Measurements from ENCODE around the gene FOXA1. TPM values are rescaled to one million over a fixed set of nuclear protein-coding genes. Genes with fewer than 3 reads are reported as not detected.

Gene FOXA1
- total and polyA plus RNA-seq, 9 of the 15 experiments (the other 6 are each of a cell fraction or from before 2014, with no cell fraction given), result 0.20 to 3.0 (median 1.3) TPM

- TF ChIP-seq MGA (IDR thresholded peaks at IDR 0.05) (no peak), ZNF644 (tag; IDR thresholded peaks at IDR 0.05; ENCODE audit: low read depth) (no peak)
- TF ChIP-seq, protein P1, sequence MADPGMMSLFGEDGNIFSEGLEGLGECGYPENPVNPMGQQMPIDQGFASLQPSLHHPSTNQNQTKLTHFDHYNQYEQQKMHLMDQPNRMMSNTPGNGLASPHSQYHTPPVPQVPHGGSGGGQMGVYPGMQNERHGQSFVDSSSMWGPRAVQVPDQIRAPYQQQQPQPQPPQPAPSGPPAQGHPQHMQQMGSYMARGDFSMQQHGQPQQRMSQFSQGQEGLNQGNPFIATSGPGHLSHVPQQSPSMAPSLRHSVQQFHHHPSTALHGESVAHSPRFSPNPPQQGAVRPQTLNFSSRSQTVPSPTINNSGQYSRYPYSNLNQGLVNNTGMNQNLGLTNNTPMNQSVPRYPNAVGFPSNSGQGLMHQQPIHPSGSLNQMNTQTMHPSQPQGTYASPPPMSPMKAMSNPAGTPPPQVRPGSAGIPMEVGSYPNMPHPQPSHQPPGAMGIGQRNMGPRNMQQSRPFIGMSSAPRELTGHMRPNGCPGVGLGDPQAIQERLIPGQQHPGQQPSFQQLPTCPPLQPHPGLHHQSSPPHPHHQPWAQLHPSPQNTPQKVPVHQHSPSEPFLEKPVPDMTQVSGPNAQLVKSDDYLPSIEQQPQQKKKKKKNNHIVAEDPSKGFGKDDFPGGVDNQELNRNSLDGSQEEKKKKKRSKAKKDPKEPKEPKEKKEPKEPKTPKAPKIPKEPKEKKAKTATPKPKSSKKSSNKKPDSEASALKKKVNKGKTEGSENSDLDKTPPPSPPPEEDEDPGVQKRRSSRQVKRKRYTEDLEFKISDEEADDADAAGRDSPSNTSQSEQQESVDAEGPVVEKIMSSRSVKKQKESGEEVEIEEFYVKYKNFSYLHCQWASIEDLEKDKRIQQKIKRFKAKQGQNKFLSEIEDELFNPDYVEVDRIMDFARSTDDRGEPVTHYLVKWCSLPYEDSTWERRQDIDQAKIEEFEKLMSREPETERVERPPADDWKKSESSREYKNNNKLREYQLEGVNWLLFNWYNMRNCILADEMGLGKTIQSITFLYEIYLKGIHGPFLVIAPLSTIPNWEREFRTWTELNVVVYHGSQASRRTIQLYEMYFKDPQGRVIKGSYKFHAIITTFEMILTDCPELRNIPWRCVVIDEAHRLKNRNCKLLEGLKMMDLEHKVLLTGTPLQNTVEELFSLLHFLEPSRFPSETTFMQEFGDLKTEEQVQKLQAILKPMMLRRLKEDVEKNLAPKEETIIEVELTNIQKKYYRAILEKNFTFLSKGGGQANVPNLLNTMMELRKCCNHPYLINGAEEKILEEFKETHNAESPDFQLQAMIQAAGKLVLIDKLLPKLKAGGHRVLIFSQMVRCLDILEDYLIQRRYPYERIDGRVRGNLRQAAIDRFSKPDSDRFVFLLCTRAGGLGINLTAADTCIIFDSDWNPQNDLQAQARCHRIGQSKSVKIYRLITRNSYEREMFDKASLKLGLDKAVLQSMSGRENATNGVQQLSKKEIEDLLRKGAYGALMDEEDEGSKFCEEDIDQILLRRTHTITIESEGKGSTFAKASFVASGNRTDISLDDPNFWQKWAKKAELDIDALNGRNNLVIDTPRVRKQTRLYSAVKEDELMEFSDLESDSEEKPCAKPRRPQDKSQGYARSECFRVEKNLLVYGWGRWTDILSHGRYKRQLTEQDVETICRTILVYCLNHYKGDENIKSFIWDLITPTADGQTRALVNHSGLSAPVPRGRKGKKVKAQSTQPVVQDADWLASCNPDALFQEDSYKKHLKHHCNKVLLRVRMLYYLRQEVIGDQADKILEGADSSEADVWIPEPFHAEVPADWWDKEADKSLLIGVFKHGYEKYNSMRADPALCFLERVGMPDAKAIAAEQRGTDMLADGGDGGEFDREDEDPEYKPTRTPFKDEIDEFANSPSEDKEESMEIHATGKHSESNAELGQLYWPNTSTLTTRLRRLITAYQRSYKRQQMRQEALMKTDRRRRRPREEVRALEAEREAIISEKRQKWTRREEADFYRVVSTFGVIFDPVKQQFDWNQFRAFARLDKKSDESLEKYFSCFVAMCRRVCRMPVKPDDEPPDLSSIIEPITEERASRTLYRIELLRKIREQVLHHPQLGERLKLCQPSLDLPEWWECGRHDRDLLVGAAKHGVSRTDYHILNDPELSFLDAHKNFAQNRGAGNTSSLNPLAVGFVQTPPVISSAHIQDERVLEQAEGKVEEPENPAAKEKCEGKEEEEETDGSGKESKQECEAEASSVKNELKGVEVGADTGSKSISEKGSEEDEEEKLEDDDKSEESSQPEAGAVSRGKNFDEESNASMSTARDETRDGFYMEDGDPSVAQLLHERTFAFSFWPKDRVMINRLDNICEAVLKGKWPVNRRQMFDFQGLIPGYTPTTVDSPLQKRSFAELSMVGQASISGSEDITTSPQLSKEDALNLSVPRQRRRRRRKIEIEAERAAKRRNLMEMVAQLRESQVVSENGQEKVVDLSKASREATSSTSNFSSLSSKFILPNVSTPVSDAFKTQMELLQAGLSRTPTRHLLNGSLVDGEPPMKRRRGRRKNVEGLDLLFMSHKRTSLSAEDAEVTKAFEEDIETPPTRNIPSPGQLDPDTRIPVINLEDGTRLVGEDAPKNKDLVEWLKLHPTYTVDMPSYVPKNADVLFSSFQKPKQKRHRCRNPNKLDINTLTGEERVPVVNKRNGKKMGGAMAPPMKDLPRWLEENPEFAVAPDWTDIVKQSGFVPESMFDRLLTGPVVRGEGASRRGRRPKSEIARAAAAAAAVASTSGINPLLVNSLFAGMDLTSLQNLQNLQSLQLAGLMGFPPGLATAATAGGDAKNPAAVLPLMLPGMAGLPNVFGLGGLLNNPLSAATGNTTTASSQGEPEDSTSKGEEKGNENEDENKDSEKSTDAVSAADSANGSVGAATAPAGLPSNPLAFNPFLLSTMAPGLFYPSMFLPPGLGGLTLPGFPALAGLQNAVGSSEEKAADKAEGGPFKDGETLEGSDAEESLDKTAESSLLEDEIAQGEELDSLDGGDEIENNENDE (IDR thresholded peaks at IDR 0.05; ENCODE audit: low read depth, low read length), result no peak
- TF ChIP-seq, protein P2, sequence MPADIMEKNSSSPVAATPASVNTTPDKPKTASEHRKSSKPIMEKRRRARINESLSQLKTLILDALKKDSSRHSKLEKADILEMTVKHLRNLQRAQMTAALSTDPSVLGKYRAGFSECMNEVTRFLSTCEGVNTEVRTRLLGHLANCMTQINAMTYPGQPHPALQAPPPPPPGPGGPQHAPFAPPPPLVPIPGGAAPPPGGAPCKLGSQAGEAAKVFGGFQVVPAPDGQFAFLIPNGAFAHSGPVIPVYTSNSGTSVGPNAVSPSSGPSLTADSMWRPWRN (IDR thresholded peaks at IDR 0.05; ENCODE audit: low read depth), result no peak
Observed at GRCh38 chr14:37642125-37642524, 47.1 kb upstream of the FOXA1 start (continued).
